ENCODE results near the gene TIMM22.
"Not testable (repeated sequence)": the region's sequence is repeated elsewhere in the genome, so short reads cannot be mapped to it uniquely, and the experiment has no call there.

TIMM22 gene

GRCh38 chr17:973053-973452 is 23.9 kb upstream of the TIMM22 start:
- DNase-seq (ENCODE audit: low read depth), result no peak

- DNase-seq (ENCODE audit: low read depth), result not testable (repeated sequence)
These were observed 22.2 kb upstream of the TIMM22 start for GRCh38 chr17:974778-975177.

- DNase-seq (ENCODE audit: low read depth), result peak; percentile 78
These were observed 21.5 kb upstream of the TIMM22 start for GRCh38 chr17:975371-975915.

- DNase-seq (ENCODE audit: low read depth), result peak; percentile 34
These were observed 20.6 kb upstream of the TIMM22 start for GRCh38 chr17:976312-976711.

- DNase-seq (ENCODE audit: low read depth), result peak; percentile 74
These were observed 19.8 kb upstream of the TIMM22 start for GRCh38 chr17:977166-977565.

- peak; percentile 74 for DNase-seq (ENCODE audit: low read depth)
These were observed 18.5 kb upstream of the TIMM22 start for GRCh38 chr17:978103-979093.

GRCh38 chr17:979212-979538 is 17.8 kb upstream of the TIMM22 start:
- no peak for DNase-seq (ENCODE audit: low read depth)

GRCh38 chr17:979539-980405 is 17.2 kb upstream of the TIMM22 start, which contains the start of gene NXN:
TSS of gene NXN (minus strand) at chr17:979776.
- DNase-seq (ENCODE audit: low read depth), result peak; percentile 80

GRCh38 chr17:980406-981291 is 16.3 kb upstream of the TIMM22 start:
- peak; percentile 88 for DNase-seq (ENCODE audit: low read depth)

- no peak for DNase-seq (ENCODE audit: low read depth)
These were observed 15.7 kb upstream of the TIMM22 start for GRCh38 chr17:981292-981658.

- no peak for DNase-seq (ENCODE audit: low read depth)
These were observed 13.0 kb upstream of the TIMM22 start for GRCh38 chr17:983921-984320.

GRCh38 chr17:986322-986929 is 10.5 kb upstream of the TIMM22 start:
- no peak for DNase-seq (ENCODE audit: low read depth)

GRCh38 chr17:987931-988330 is 9.0 kb upstream of the TIMM22 start:
- no peak for DNase-seq (ENCODE audit: low read depth)

GRCh38 chr17:988561-988960 is 8.4 kb upstream of the TIMM22 start:
- no peak for DNase-seq (ENCODE audit: low read depth)

- no peak for DNase-seq (ENCODE audit: low read depth)
These were observed 4.0 kb upstream of the TIMM22 start for GRCh38 chr17:992933-993332.

- DNase-seq (ENCODE audit: low read depth), result not testable (repeated sequence)
These were observed 1.6 kb upstream of the TIMM22 start for GRCh38 chr17:995324-995723.

- no peak for DNase-seq (ENCODE audit: low read depth)
These were observed 1.2 kb downstream of the TIMM22 start for GRCh38 chr17:998111-998510.

- peak; percentile 97 for DNase-seq (ENCODE audit: low read depth)
These were observed 3.9 kb downstream of the TIMM22 start for GRCh38 chr17:1000597-1001461.

GRCh38 chr17:1001640-1002411 is 4.9 kb downstream of the TIMM22 start:
- DNase-seq (ENCODE audit: low read depth), result peak; percentile 96
